Effector memory CD8-positive, alpha-beta T cell (primary cell): ENCODE data around the gene PALLD.

Experiments
- ATAC-seq: fragments of 150-1000 bp; cut with Tn5 transposase; replicated peaks from 2 replicates; pipeline ENCODE4 v1.10.0; 2021; ENCODE audit warnings: mild to moderate bottlenecking, moderate library complexity
- DNase-seq, 3 experiments: peaks; one replicate each; pipeline ENCODE4 v3.0.0; 2021
- H3K27ac Mint-ChIP-seq, 2 donors: one replicate each; pipeline ENCODE4 v1.8.0; 2022; ENCODE audit warnings: mild to moderate bottlenecking in 2 of 2, mixed read lengths in 2 of 2, moderate library complexity in 2 of 2
- H3K27me3 Mint-ChIP-seq, 2 donors: one replicate each; pipeline ENCODE4 v1.8.0; 2022; ENCODE audit warnings: mixed read lengths in 2 of 2
- H3K36me3 Mint-ChIP-seq: one replicate; pipeline ENCODE4 v1.8.0; 2022; ENCODE audit warnings: mild to moderate bottlenecking, moderate library complexity, mixed read lengths; ENCODE audit not compliant: insufficient read depth
- H3K4me1 Mint-ChIP-seq, 2 donors: one replicate each; pipeline ENCODE4 v1.8.0; 2022; ENCODE audit warnings: low read depth in 2 of 2, mixed read lengths in 2 of 2
- H3K4me3 Mint-ChIP-seq, 2 donors: one replicate each; pipeline ENCODE4 v1.8.0; 2022; ENCODE audit warnings: mild to moderate bottlenecking in 2 of 2, mixed read lengths in 2 of 2, moderate library complexity in 2 of 2
- H3K9me3 Mint-ChIP-seq, 2 donors: one replicate each; pipeline ENCODE4 v1.8.0; 2022; ENCODE audit warnings: mixed read lengths in 2 of 2

Gene PALLD

GRCh38 chr4:168637872-168638756 lies 141.3 kb downstream of the PALLD start:
- H3K27me3 Mint-ChIP-seq = peaks cover 34 to 66% of the 10 kb centered on the region in 2 donors
- no peaks in the 10 kb centered on the region for H3K9me3 Mint-ChIP-seq
- H3K4me1 Mint-ChIP-seq = no peaks in the 10 kb centered on the region
- peaks cover 2% of the 10 kb centered on the region for H3K36me3 Mint-ChIP-seq
- H3K27ac Mint-ChIP-seq = no peak overlapping the region
- DNase-seq = no peak
- no peak overlapping the region for H3K4me3 Mint-ChIP-seq
- ATAC-seq = no peak

GRCh38 chr4:168639914-168640313 lies 143.1 kb downstream of the PALLD start:
- DNase-seq (no peak), ATAC-seq (no peak)
- Mint-ChIP-seq H3K4me1 (no peaks in the 10 kb centered on the region), H3K27me3 (peaks cover 43 to 60% of the 10 kb centered on the region in 2 donors), H3K9me3 (no peaks in the 10 kb centered on the region), H3K27ac (no peak overlapping the region), H3K4me3 (no peak overlapping the region), H3K36me3 (peaks cover 2% of the 10 kb centered on the region)

GRCh38 chr4:168641811-168642140 lies 144.9 kb downstream of the PALLD start:
- Mint-ChIP-seq H3K4me1 (no peaks in the 10 kb centered on the region), H3K36me3 (peaks cover 2% of the 10 kb centered on the region), H3K4me3 (no peak overlapping the region), H3K27ac (no peak overlapping the region), H3K27me3 (peaks cover 36 to 58% of the 10 kb centered on the region in 2 donors), H3K9me3 (no peaks in the 10 kb centered on the region)
- ATAC-seq = no peak
- no peak for DNase-seq

- Mint-ChIP-seq H3K4me3 (no peak overlapping the region), H3K4me1 (no peaks in the 10 kb centered on the region), H3K36me3 (peaks cover 2% of the 10 kb centered on the region), H3K9me3 (no peaks in the 10 kb centered on the region), H3K27ac (no peak overlapping the region), H3K27me3 (peaks cover 34 to 54% of the 10 kb centered on the region in 2 donors)
- ATAC-seq (no peak), DNase-seq (no peak)
These were observed 145.7 kb downstream of the PALLD start for GRCh38 chr4:168642591-168642990.

DNA sequence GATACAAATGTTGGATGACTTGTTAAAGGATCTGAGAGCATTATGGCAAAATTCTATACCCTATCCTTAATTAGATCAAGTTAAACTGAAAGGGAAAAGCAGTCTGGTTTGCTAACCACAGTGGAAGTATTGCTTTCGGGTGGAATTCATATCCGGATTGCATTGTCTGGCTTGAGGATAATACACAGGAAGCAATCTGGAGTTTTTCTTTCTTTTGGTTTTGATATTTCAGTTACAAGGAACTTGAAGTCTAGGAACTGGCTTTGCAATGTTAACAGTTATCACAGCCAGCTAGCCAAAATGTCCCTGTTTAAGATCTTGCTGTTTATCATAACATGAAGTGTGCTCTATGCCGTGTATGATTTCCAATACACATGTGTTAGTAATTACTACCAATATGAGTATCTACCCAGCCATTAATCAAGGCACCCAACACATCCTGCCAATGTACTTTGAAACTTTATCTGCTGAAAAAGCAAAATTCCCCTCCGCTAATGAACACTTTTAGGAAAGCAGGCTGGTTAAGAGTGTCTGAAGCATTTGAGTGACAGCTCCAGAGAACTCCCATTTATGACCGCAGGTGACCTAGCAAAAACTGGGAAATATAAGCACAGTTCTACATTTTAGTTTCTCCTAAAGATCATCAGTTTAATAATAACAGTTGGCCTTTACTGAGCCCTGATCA lies 146.4 kb downstream of the PALLD start:
- Mint-ChIP-seq H3K27me3 (peaks cover 34 to 54% of the 10 kb centered on the region in 2 donors), H3K4me1 (no peaks in the 10 kb centered on the region), H3K27ac (no peak overlapping the region), H3K9me3 (no peaks in the 10 kb centered on the region), H3K4me3 (no peak overlapping the region), H3K36me3 (peaks cover 2% of the 10 kb centered on the region)
- ATAC-seq (no peak), DNase-seq (no peak)

DNA sequence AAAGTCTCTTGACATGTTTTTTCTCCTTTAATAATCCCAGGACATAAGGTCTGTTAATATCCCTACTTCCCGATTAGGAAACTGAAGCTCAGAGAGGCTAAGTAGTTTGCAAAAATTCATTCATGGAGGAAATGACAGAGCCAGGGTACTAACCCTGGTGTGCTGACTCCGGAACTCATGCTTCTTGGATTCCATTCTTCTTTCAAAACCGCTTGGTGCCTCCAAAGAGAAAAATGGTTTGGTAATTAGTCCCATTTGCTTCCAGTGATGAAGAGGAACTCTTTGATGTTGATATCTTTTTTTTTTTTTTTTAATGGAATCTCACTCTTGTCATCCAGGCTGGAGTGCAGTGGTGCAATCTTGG lies 146.9 kb downstream of the PALLD start:
- Mint-ChIP-seq H3K27ac (no peak overlapping the region), H3K36me3 (peaks cover 2% of the 10 kb centered on the region), H3K27me3 (peaks cover 34 to 54% of the 10 kb centered on the region in 2 donors), H3K4me1 (no peaks in the 10 kb centered on the region), H3K9me3 (no peaks in the 10 kb centered on the region), H3K4me3 (no peak overlapping the region)
- DNase-seq (no peak), ATAC-seq (no peak)

GRCh38 chr4:168646001-168646768 lies 149.3 kb downstream of the PALLD start:
- ATAC-seq (no peak), DNase-seq (no peak)
- no peak overlapping the region for H3K4me3 Mint-ChIP-seq
- H3K27ac Mint-ChIP-seq = no peak overlapping the region
- peaks cover 35 to 54% of the 10 kb centered on the region in 2 donors for H3K27me3 Mint-ChIP-seq
- no peaks in the 10 kb centered on the region for H3K9me3 Mint-ChIP-seq
- peaks cover 2% of the 10 kb centered on the region for H3K36me3 Mint-ChIP-seq
- H3K4me1 Mint-ChIP-seq = no peaks in the 10 kb centered on the region

- Mint-ChIP-seq H3K4me1 (no peaks in the 10 kb centered on the region), H3K4me3 (no peak overlapping the region), H3K27me3 (peaks cover 38 to 51% of the 10 kb centered on the region in 2 donors), H3K27ac (no peak overlapping the region), H3K36me3 (no peaks in the 10 kb centered on the region), H3K9me3 (no peaks in the 10 kb centered on the region)
- DNase-seq (no peak), ATAC-seq (no peak)
These were observed 151.0 kb downstream of the PALLD start for GRCh38 chr4:168647646-168648375.

- Mint-ChIP-seq H3K4me1 (no peaks in the 10 kb centered on the region), H3K27me3 (peaks cover 35 to 54% of the 10 kb centered on the region in 2 donors), H3K27ac (no peak overlapping the region), H3K36me3 (no peaks in the 10 kb centered on the region), H3K4me3 (no peak overlapping the region), H3K9me3 (no peaks in the 10 kb centered on the region)
- ATAC-seq (no peak), DNase-seq (no peak)
These were observed 151.6 kb downstream of the PALLD start for GRCh38 chr4:168648494-168648893.

DNA sequence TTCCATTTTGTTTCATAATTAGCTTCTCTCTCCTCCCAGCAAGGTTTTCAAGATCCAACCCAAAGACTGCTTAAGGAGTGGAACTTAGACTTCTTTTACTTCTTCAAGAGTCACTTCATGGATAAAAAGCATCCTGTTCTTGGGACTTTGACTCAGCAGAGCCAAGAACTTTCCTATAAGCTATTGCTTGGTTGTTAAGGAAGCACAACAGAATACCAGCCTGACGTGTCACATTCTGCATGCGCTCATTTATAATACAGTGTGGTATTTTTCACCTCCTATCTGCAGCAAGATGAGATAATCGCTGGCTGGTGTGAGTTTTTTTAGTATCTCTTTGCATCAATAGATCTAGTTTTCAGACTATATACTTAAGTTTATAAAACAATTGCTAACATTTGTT lies 152.1 kb downstream of the PALLD start:
- no peak for ATAC-seq
- no peaks in the 10 kb centered on the region for H3K36me3 Mint-ChIP-seq
- H3K4me3 Mint-ChIP-seq = no peak overlapping the region

GRCh38 chr4:168651374-168651773 lies 154.5 kb downstream of the PALLD start:
- H3K9me3 Mint-ChIP-seq = no peaks in the 10 kb centered on the region
- no peak overlapping the region for H3K27ac Mint-ChIP-seq
- peaks cover 4 to 6% of the 10 kb centered on the region in 2 donors for H3K4me1 Mint-ChIP-seq
- no peak for DNase-seq
- no peaks in the 10 kb centered on the region for H3K36me3 Mint-ChIP-seq
- ATAC-seq = no peak
- H3K27me3 Mint-ChIP-seq = peaks cover 29 to 56% of the 10 kb centered on the region in 2 donors
- H3K4me3 Mint-ChIP-seq = no peak overlapping the region

More for the DNA sequence above, 152.1 kb downstream of the PALLD start:
- Mint-ChIP-seq H3K27ac (no peak overlapping the region), H3K4me1 (no peaks in the 10 kb centered on the region), H3K9me3 (no peaks in the 10 kb centered on the region), H3K27me3 (peaks cover 30 to 59% of the 10 kb centered on the region in 2 donors)
- DNase-seq = no peak

DNA sequence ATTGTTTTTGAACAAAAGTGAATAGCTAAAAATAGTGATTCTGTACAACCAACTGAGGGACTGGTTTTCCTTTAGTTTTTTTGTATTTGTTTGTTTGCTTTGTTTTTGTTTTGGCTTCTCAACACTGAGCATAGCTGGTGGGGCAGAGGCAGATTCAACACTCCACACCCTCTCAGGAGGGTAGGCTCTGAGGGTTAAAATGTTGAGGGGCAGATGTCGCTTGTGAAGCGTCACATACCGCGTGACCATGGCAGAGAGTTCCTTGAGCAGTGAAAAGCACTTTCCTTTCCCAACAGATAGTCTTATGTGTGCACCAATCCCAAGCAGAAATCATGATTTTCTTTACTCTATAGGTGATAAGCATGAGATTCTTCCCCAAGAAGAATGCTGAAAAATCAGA lies 155.0 kb downstream of the PALLD start:
- ATAC-seq = no peak
- Mint-ChIP-seq H3K27ac (no peak overlapping the region), H3K9me3 (no peaks in the 10 kb centered on the region)

GRCh38 chr4:168652755-168653154 lies 155.9 kb downstream of the PALLD start:
- H3K9me3 Mint-ChIP-seq = no peaks in the 10 kb centered on the region
- H3K36me3 Mint-ChIP-seq = no peaks in the 10 kb centered on the region
- ATAC-seq (no peak), DNase-seq (no peak)
- no peak overlapping the region for H3K27ac Mint-ChIP-seq
- H3K4me1 Mint-ChIP-seq = peaks cover 4 to 6% of the 10 kb centered on the region in 2 donors
- H3K27me3 Mint-ChIP-seq = peaks cover 26 to 51% of the 10 kb centered on the region in 2 donors
- H3K4me3 Mint-ChIP-seq = no peak overlapping the region

More for the DNA sequence above, 155.0 kb downstream of the PALLD start:
- Mint-ChIP-seq H3K36me3 (no peaks in the 10 kb centered on the region), H3K4me1 (peaks cover 4 to 6% of the 10 kb centered on the region in 2 donors), H3K27me3 (peaks cover 26 to 51% of the 10 kb centered on the region in 2 donors), H3K4me3 (no peak overlapping the region)
- DNase-seq = no peak
